GM23338 (cell line): ENCODE data around the gene ADAM10. TPM values are rescaled to one million over a fixed set of nuclear protein-coding genes. Genes with fewer than 3 reads are reported as not detected.

Experiments
- ATAC-seq: fragments of 200-7000 bp; cut with Tn5 transposase; 3 replicates; pipeline ENCODE4 v1.9.1; 2020
- DNase-seq: peaks from one replicate; pipeline ENCODE4 v3.0.0-alpha.2; 2015; ENCODE audit warnings: low spot score
- H2AFZ ChIP-seq: fragments of 200-600 bp; sonication (generic); 2 replicates; pipeline ENCODE4 v1.8.0; 2016; ENCODE audit warnings: antibody characterized with exemption, mild to moderate bottlenecking, moderate library complexity
- H3F3A ChIP-seq: fragments of 200-600 bp; sonication (generic); replicated peaks from 2 replicates; pipeline ENCODE4 v1.8.0; 2017; ENCODE audit warnings: antibody characterized with exemption, mixed run types, low read depth
- H3K27ac ChIP-seq: fragments of 200-600 bp; sonication (generic); 2 replicates; pipeline ENCODE4 v1.6.1; 2016; ENCODE audit warnings: low read depth
- H3K27me3 ChIP-seq: fragments of 200-600 bp; sonication (generic); 2 replicates; pipeline ENCODE4 v1.8.0; 2016; ENCODE audit warnings: mild to moderate bottlenecking, mixed run types, moderate library complexity; ENCODE audit not compliant: insufficient read depth
- H3K36me3 ChIP-seq: fragments of 200-600 bp; sonication (generic); 2 replicates; pipeline ENCODE4 v1.8.0; 2016; ENCODE audit warnings: mild to moderate bottlenecking; ENCODE audit not compliant: insufficient read depth
- H3K4me1 ChIP-seq: fragments of 200-600 bp; sonication (generic); 2 replicates; pipeline ENCODE4 v1.8.0; 2016; ENCODE audit warnings: mild to moderate bottlenecking, moderate library complexity; ENCODE audit not compliant: insufficient read depth
- H3K4me2 ChIP-seq: fragments of 200-600 bp; sonication (generic); 2 replicates; pipeline ENCODE4 v1.7.1; 2017; ENCODE audit warnings: mixed run types
- H3K4me3 ChIP-seq: fragments of 200-600 bp; sonication (generic); 2 replicates; pipeline ENCODE4 v1.6.1; 2016; ENCODE audit warnings: mixed run types
- H3K79me2 ChIP-seq: fragments of 200-600 bp; sonication (generic); replicated peaks from 2 replicates; pipeline ENCODE4 v1.8.0; 2017; ENCODE audit warnings: mild to moderate bottlenecking; ENCODE audit not compliant: insufficient read depth
- H3K9me2 ChIP-seq: fragments of 200-600 bp; sonication (generic); 2 replicates; pipeline ENCODE4 v1.8.0; 2017; ENCODE audit not compliant: insufficient read depth
- H4K20me1 ChIP-seq: fragments of 200-600 bp; sonication (generic); replicated peaks from 2 replicates; pipeline ENCODE4 v1.8.0; 2017; ENCODE audit warnings: mild to moderate bottlenecking; ENCODE audit not compliant: insufficient read depth
- H3K27ac Mint-ChIP-seq: 2 replicates; pipeline ENCODE4 v1.8.0; 2020; ENCODE audit warnings: inconsistent platforms, mild to moderate bottlenecking, moderate library complexity, mixed read lengths
- H3K27me3 Mint-ChIP-seq: 3 replicates; pipeline ENCODE4 v1.8.0; 2022; ENCODE audit warnings: low read depth, mild to moderate bottlenecking, moderate library complexity, mixed read lengths, inconsistent platforms; ENCODE audit not compliant: insufficient read depth, poor library complexity
- H3K36me3 Mint-ChIP-seq: 3 replicates; pipeline ENCODE4 v1.8.0; 2021; ENCODE audit warnings: low read depth, mild to moderate bottlenecking, inconsistent platforms, moderate library complexity, mixed read lengths
- H3K4me1 Mint-ChIP-seq: 3 replicates; pipeline ENCODE4 v1.8.0; 2020; ENCODE audit warnings: mild to moderate bottlenecking, inconsistent platforms, mixed read lengths
- H3K4me3 Mint-ChIP-seq: 3 replicates; pipeline ENCODE4 v1.8.0; 2021; ENCODE audit warnings: moderate library complexity, mild to moderate bottlenecking, inconsistent platforms, mixed read lengths
- H3K9me3 Mint-ChIP-seq: 3 replicates; pipeline ENCODE4 v1.8.0; 2020; ENCODE audit warnings: moderate library complexity, mild to moderate bottlenecking, inconsistent platforms, mixed read lengths
- CREB1 ChIP-seq: fragments of 250-450 bp; sonication (Bioruptor Pico); IDR thresholded peaks from 2 replicates; pipeline ENCODE4 v1.5.0; 2020; ENCODE audit warnings: low read depth, mild to moderate bottlenecking, moderate library complexity
- CTCF ChIP-seq, 2 experiments: fragments of 200-600 bp in 1 of 2; sonication (generic) in 1 of 2; conservative IDR thresholded peaks; 2 replicates each; pipeline versions ENCODE4 v1.5.1 to v1.6.1; 2016 to 2017; ENCODE audit warnings: antibody characterized with exemption in 2 of 2, low read depth in 2 of 2, mild to moderate bottlenecking in 2 of 2, moderate library complexity in 1 of 2
- ETS1 ChIP-seq: IDR thresholded peaks from 2 replicates; pipeline ENCODE4 v1.6.1; 2016; ENCODE audit warnings: antibody characterized with exemption
- EZH2 ChIP-seq: fragments of 200-600 bp; sonication (generic); IDR thresholded peaks from one replicate; pipeline ENCODE4 v1.8.0; 2017; ENCODE audit warnings: antibody characterized with exemption, mild to moderate bottlenecking, low read depth; ENCODE audit not compliant: unreplicated experiment
- EZH2phosphoT487 ChIP-seq: fragments of 200-600 bp; sonication (generic); IDR thresholded peaks from one replicate; pipeline ENCODE4 v1.8.1; 2018; ENCODE audit warnings: antibody characterized with exemption; ENCODE audit not compliant: unreplicated experiment
- JUNB ChIP-seq: IDR thresholded peaks from one replicate; pipeline ENCODE4 v1.6.1; 2016; ENCODE audit warnings: antibody characterized with exemption; ENCODE audit not compliant: unreplicated experiment
- NANOG ChIP-seq: IDR thresholded peaks from 2 replicates; pipeline ENCODE4 v1.6.1; 2016; ENCODE audit warnings: antibody characterized with exemption, borderline replicate concordance
- POLR2AphosphoS5 ChIP-seq: IDR thresholded peaks from 2 replicates; pipeline ENCODE4 v1.6.1; 2016; ENCODE audit warnings: antibody characterized with exemption, low read depth
- REST ChIP-seq: IDR thresholded peaks from one replicate; pipeline ENCODE4 v1.6.1; 2018; ENCODE audit warnings: antibody characterized with exemption; ENCODE audit not compliant: unreplicated experiment
- STAT1 ChIP-seq: IDR thresholded peaks from one replicate; pipeline ENCODE4 v1.6.1; 2016; ENCODE audit warnings: antibody characterized with exemption; ENCODE audit not compliant: unreplicated experiment
- ZNF114 ChIP-seq: fragments of 250-450 bp; sonication (Bioruptor Pico); IDR thresholded peaks from 2 replicates; pipeline ENCODE4 v1.5.0; 2020; ENCODE audit warnings: mild to moderate bottlenecking, moderate library complexity
- ZNF331 ChIP-seq: fragments of 250-450 bp; sonication (Bioruptor Pico); IDR thresholded peaks from 2 replicates; pipeline ENCODE4 v1.5.0; 2020; ENCODE audit warnings: low read depth, mild to moderate bottlenecking, moderate library complexity
- ZNF462 ChIP-seq: fragments of 250-450 bp; sonication (Bioruptor Pico); IDR thresholded peaks from 2 replicates; pipeline ENCODE4 v1.5.0; 2020; ENCODE audit warnings: mild to moderate bottlenecking, moderate library complexity
- polyA plus RNA-seq: library from polyadenylated mRNA; unstranded; fragments of >200 nt; fragmentation: Nextera tagmentation; extraction: Ambion mirVana; gene quantifications from 2 replicates; pipeline ENCODE4 v1.2.1, GENCODE V29; 2016
- total RNA-seq: library from RNA; depleted of rRNA; stranded (reverse); fragments of >200 nt; shearing (Covaris generic); gene quantifications from 2 replicates; pipeline ENCODE4 v1.2.3, GENCODE V29; 2014

Gene ADAM10
- total and polyA plus RNA-seq, 2 experiments from 2014 or later, result 25.0 to 114 TPM

GRCh38 chr15:58737298-58737697 is 12.2 kb downstream of the ADAM10 start:
- Histone ChIP-seq H3K36me3 (no peaks in the 10 kb centered on the region), H3F3A (no peaks in the 10 kb centered on the region), H3K4me2 (no peak overlapping the region), H4K20me1 (peaks cover 42% of the 10 kb centered on the region), H3K4me3 (no peak overlapping the region), H3K27ac (no peak overlapping the region), H3K4me1 (peaks cover 55% of the 10 kb centered on the region), H3K9me2 (no peaks in the 10 kb centered on the region), H3K79me2 (peaks cover 100% of the 10 kb centered on the region), H3K27me3 (no peaks in the 10 kb centered on the region), H2AFZ (no peak overlapping the region)
- no peaks in the 10 kb centered on the region for H3K27me3 Mint-ChIP-seq
- ATAC-seq, result no peak
- no peaks in the 10 kb centered on the region for H3K36me3 Mint-ChIP-seq
- H3K27ac Mint-ChIP-seq, result no peak overlapping the region; the same call in 1 of the 2 replicates
- no peak overlapping the region for H3K4me3 Mint-ChIP-seq
- DNase-seq, result no peak
- H3K4me1 Mint-ChIP-seq, result peaks cover 41% of the 10 kb centered on the region
- H3K9me3 Mint-ChIP-seq, result no peaks in the 10 kb centered on the region
- TF ChIP-seq JUNB (no peak), EZH2 (no peak), ZNF331 (CRISPR knock-in tag) (no peak), NANOG (no peak), CTCF (conservative IDR thresholded peaks at IDR 0.05; ENCODE audit: low read depth in 2 of 2) (no peak), ETS1 (no peak), EZH2phosphoT487 (no peak), POLR2AphosphoS5 (no peak), REST (no peak), STAT1 (no peak), CREB1 (CRISPR knock-in tag) (no peak), ZNF462 (CRISPR knock-in tag) (no peak), ZNF114 (CRISPR knock-in tag) (no peak)
